GM23338 (cell line): ENCODE data around the gene HMGCS1. TPM values are rescaled to one million over a fixed set of nuclear protein-coding genes. Genes with fewer than 3 reads are reported as not detected.

Source experiments
- ATAC-seq: fragments of 200-7000 bp; cut with Tn5 transposase; 3 replicates; pipeline ENCODE4 v1.9.1; 2020
- DNase-seq: peaks from one replicate; pipeline ENCODE4 v3.0.0-alpha.2; 2015; ENCODE audit warnings: low spot score
- H2AFZ ChIP-seq: fragments of 200-600 bp; sonication (generic); 2 replicates; pipeline ENCODE4 v1.8.0; 2016; ENCODE audit warnings: antibody characterized with exemption, mild to moderate bottlenecking, moderate library complexity
- H3F3A ChIP-seq: fragments of 200-600 bp; sonication (generic); replicated peaks from 2 replicates; pipeline ENCODE4 v1.8.0; 2017; ENCODE audit warnings: antibody characterized with exemption, mixed run types, low read depth
- H3K27ac ChIP-seq: fragments of 200-600 bp; sonication (generic); 2 replicates; pipeline ENCODE4 v1.6.1; 2016; ENCODE audit warnings: low read depth
- H3K27me3 ChIP-seq: fragments of 200-600 bp; sonication (generic); 2 replicates; pipeline ENCODE4 v1.8.0; 2016; ENCODE audit warnings: mild to moderate bottlenecking, mixed run types, moderate library complexity; ENCODE audit not compliant: insufficient read depth
- H3K36me3 ChIP-seq: fragments of 200-600 bp; sonication (generic); 2 replicates; pipeline ENCODE4 v1.8.0; 2016; ENCODE audit warnings: mild to moderate bottlenecking; ENCODE audit not compliant: insufficient read depth
- H3K4me1 ChIP-seq: fragments of 200-600 bp; sonication (generic); 2 replicates; pipeline ENCODE4 v1.8.0; 2016; ENCODE audit warnings: mild to moderate bottlenecking, moderate library complexity; ENCODE audit not compliant: insufficient read depth
- H3K4me2 ChIP-seq: fragments of 200-600 bp; sonication (generic); 2 replicates; pipeline ENCODE4 v1.7.1; 2017; ENCODE audit warnings: mixed run types
- H3K4me3 ChIP-seq: fragments of 200-600 bp; sonication (generic); 2 replicates; pipeline ENCODE4 v1.6.1; 2016; ENCODE audit warnings: mixed run types
- H3K79me2 ChIP-seq: fragments of 200-600 bp; sonication (generic); replicated peaks from 2 replicates; pipeline ENCODE4 v1.8.0; 2017; ENCODE audit warnings: mild to moderate bottlenecking; ENCODE audit not compliant: insufficient read depth
- H3K9me2 ChIP-seq: fragments of 200-600 bp; sonication (generic); 2 replicates; pipeline ENCODE4 v1.8.0; 2017; ENCODE audit not compliant: insufficient read depth
- H4K20me1 ChIP-seq: fragments of 200-600 bp; sonication (generic); replicated peaks from 2 replicates; pipeline ENCODE4 v1.8.0; 2017; ENCODE audit warnings: mild to moderate bottlenecking; ENCODE audit not compliant: insufficient read depth
- H3K27ac Mint-ChIP-seq: 2 replicates; pipeline ENCODE4 v1.8.0; 2020; ENCODE audit warnings: inconsistent platforms, mild to moderate bottlenecking, moderate library complexity, mixed read lengths
- H3K27me3 Mint-ChIP-seq: 3 replicates; pipeline ENCODE4 v1.8.0; 2022; ENCODE audit warnings: low read depth, mild to moderate bottlenecking, moderate library complexity, mixed read lengths, inconsistent platforms; ENCODE audit not compliant: insufficient read depth, poor library complexity
- H3K36me3 Mint-ChIP-seq: 3 replicates; pipeline ENCODE4 v1.8.0; 2021; ENCODE audit warnings: low read depth, mild to moderate bottlenecking, inconsistent platforms, moderate library complexity, mixed read lengths
- H3K4me1 Mint-ChIP-seq: 3 replicates; pipeline ENCODE4 v1.8.0; 2020; ENCODE audit warnings: mild to moderate bottlenecking, inconsistent platforms, mixed read lengths
- H3K4me3 Mint-ChIP-seq: 3 replicates; pipeline ENCODE4 v1.8.0; 2021; ENCODE audit warnings: moderate library complexity, mild to moderate bottlenecking, inconsistent platforms, mixed read lengths
- H3K9me3 Mint-ChIP-seq: 3 replicates; pipeline ENCODE4 v1.8.0; 2020; ENCODE audit warnings: moderate library complexity, mild to moderate bottlenecking, inconsistent platforms, mixed read lengths
- CREB1 ChIP-seq: fragments of 250-450 bp; sonication (Bioruptor Pico); IDR thresholded peaks from 2 replicates; pipeline ENCODE4 v1.5.0; 2020; ENCODE audit warnings: low read depth, mild to moderate bottlenecking, moderate library complexity
- EZH2 ChIP-seq: fragments of 200-600 bp; sonication (generic); IDR thresholded peaks from one replicate; pipeline ENCODE4 v1.8.0; 2017; ENCODE audit warnings: antibody characterized with exemption, mild to moderate bottlenecking, low read depth; ENCODE audit not compliant: unreplicated experiment
- NANOG ChIP-seq: IDR thresholded peaks from 2 replicates; pipeline ENCODE4 v1.6.1; 2016; ENCODE audit warnings: antibody characterized with exemption, borderline replicate concordance
- ZNF331 ChIP-seq: fragments of 250-450 bp; sonication (Bioruptor Pico); IDR thresholded peaks from 2 replicates; pipeline ENCODE4 v1.5.0; 2020; ENCODE audit warnings: low read depth, mild to moderate bottlenecking, moderate library complexity
- polyA plus RNA-seq: library from polyadenylated mRNA; unstranded; fragments of >200 nt; fragmentation: Nextera tagmentation; extraction: Ambion mirVana; gene quantifications from 2 replicates; pipeline ENCODE4 v1.2.1, GENCODE V29; 2016
- total RNA-seq: library from RNA; depleted of rRNA; stranded (reverse); fragments of >200 nt; shearing (Covaris generic); gene quantifications from 2 replicates; pipeline ENCODE4 v1.2.3, GENCODE V29; 2014
- TF ChIP-seq, protein P1 (sequence below), 2 experiments: fragments of 200-600 bp in 1 of 2; sonication (generic) in 1 of 2; conservative IDR thresholded peaks; 2 replicates each; pipeline versions ENCODE4 v1.5.1 to v1.6.1; 2016 to 2017; ENCODE audit warnings: antibody characterized with exemption in 2 of 2, low read depth in 2 of 2, mild to moderate bottlenecking in 2 of 2, moderate library complexity in 1 of 2
- TF ChIP-seq, protein P2 (sequence below): IDR thresholded peaks from one replicate; pipeline ENCODE4 v1.6.1; 2018; ENCODE audit warnings: antibody characterized with exemption; ENCODE audit not compliant: unreplicated experiment
- TF ChIP-seq, protein P3 (sequence below): fragments of 250-450 bp; sonication (Bioruptor Pico); IDR thresholded peaks from 2 replicates; pipeline ENCODE4 v1.5.0; 2020; ENCODE audit warnings: mild to moderate bottlenecking, moderate library complexity

The HMGCS1 gene
- total and polyA plus RNA-seq, 2 experiments from 2014 or later, result 172 to 278 TPM

DNA sequence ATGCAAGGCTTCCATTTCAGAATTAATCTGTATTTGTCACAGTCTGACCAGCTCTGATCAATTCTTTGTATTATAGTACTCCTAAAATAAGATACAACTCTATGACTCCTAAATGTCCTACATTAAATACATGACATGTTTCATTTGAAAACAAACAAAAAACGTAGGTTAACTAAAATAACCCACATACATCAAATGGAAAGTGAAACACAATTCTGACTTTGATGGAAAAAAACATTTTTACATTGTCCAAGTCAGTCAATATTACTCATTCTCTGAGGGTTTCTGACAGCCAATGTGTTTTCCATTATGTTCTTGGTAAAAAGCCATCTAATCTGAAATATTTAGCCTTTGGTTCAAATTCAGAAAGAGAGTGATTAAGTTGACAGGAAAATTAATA, 8.7 kb downstream of the HMGCS1 start (continued):
- TF ChIP-seq, protein P1, sequence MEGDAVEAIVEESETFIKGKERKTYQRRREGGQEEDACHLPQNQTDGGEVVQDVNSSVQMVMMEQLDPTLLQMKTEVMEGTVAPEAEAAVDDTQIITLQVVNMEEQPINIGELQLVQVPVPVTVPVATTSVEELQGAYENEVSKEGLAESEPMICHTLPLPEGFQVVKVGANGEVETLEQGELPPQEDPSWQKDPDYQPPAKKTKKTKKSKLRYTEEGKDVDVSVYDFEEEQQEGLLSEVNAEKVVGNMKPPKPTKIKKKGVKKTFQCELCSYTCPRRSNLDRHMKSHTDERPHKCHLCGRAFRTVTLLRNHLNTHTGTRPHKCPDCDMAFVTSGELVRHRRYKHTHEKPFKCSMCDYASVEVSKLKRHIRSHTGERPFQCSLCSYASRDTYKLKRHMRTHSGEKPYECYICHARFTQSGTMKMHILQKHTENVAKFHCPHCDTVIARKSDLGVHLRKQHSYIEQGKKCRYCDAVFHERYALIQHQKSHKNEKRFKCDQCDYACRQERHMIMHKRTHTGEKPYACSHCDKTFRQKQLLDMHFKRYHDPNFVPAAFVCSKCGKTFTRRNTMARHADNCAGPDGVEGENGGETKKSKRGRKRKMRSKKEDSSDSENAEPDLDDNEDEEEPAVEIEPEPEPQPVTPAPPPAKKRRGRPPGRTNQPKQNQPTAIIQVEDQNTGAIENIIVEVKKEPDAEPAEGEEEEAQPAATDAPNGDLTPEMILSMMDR (conservative IDR thresholded peaks at IDR 0.05; ENCODE audit: low read depth in 2 of 2), result no peak
- TF ChIP-seq EZH2 (no peak), NANOG (no peak), CREB1 (CRISPR knock-in tag) (no peak), ZNF331 (no peak)

DNA sequence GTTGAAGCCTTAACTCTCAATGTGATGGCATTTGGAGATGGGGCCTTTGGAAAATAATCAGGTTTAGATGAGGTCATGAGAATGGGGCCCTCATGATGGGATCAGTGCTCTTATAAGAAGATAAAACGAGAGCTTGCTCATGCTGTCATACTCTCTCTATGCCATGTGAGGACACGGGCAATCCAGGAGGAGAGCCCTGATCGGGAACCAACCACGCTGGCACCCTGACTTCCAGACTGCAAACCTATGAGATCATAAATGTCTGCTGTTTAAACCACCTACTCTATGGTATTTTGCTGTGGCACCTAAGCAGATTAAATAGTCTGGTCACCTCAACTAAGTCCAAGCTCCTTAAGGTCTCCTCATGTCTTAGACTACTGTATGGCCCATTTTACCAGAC, 10.0 kb downstream of the HMGCS1 start:
- Histone ChIP-seq H4K20me1 (peaks cover 89% of the 10 kb centered on the region), H3K36me3 (peaks cover 14% of the 10 kb centered on the region), H3K27me3 (no peaks in the 10 kb centered on the region), H3K27ac (peak overlapping the region; percentile 0; the same call in 1 of the 2 replicates), H3K4me3 (peak overlapping the region; percentile 13; the same call in 1 of the 2 replicates), H3K79me2 (peaks cover 100% of the 10 kb centered on the region), H2AFZ (no peak overlapping the region), H3K4me1 (peaks cover 60% of the 10 kb centered on the region), H3K9me2 (no peaks in the 10 kb centered on the region), H3F3A (no peaks in the 10 kb centered on the region), H3K4me2 (peak overlapping the region; percentile 57)
- peaks cover 47% of the 10 kb centered on the region; the same call in 2 of the 3 replicates for H3K4me1 Mint-ChIP-seq
- ATAC-seq (no peak), DNase-seq (no peak)
- H3K27me3 Mint-ChIP-seq, result no peaks in the 10 kb centered on the region
- TF ChIP-seq NANOG (no peak), EZH2 (no peak)
- TF ChIP-seq, protein P2, sequence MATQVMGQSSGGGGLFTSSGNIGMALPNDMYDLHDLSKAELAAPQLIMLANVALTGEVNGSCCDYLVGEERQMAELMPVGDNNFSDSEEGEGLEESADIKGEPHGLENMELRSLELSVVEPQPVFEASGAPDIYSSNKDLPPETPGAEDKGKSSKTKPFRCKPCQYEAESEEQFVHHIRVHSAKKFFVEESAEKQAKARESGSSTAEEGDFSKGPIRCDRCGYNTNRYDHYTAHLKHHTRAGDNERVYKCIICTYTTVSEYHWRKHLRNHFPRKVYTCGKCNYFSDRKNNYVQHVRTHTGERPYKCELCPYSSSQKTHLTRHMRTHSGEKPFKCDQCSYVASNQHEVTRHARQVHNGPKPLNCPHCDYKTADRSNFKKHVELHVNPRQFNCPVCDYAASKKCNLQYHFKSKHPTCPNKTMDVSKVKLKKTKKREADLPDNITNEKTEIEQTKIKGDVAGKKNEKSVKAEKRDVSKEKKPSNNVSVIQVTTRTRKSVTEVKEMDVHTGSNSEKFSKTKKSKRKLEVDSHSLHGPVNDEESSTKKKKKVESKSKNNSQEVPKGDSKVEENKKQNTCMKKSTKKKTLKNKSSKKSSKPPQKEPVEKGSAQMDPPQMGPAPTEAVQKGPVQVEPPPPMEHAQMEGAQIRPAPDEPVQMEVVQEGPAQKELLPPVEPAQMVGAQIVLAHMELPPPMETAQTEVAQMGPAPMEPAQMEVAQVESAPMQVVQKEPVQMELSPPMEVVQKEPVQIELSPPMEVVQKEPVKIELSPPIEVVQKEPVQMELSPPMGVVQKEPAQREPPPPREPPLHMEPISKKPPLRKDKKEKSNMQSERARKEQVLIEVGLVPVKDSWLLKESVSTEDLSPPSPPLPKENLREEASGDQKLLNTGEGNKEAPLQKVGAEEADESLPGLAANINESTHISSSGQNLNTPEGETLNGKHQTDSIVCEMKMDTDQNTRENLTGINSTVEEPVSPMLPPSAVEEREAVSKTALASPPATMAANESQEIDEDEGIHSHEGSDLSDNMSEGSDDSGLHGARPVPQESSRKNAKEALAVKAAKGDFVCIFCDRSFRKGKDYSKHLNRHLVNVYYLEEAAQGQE, result no peak
- TF ChIP-seq, protein P3, sequence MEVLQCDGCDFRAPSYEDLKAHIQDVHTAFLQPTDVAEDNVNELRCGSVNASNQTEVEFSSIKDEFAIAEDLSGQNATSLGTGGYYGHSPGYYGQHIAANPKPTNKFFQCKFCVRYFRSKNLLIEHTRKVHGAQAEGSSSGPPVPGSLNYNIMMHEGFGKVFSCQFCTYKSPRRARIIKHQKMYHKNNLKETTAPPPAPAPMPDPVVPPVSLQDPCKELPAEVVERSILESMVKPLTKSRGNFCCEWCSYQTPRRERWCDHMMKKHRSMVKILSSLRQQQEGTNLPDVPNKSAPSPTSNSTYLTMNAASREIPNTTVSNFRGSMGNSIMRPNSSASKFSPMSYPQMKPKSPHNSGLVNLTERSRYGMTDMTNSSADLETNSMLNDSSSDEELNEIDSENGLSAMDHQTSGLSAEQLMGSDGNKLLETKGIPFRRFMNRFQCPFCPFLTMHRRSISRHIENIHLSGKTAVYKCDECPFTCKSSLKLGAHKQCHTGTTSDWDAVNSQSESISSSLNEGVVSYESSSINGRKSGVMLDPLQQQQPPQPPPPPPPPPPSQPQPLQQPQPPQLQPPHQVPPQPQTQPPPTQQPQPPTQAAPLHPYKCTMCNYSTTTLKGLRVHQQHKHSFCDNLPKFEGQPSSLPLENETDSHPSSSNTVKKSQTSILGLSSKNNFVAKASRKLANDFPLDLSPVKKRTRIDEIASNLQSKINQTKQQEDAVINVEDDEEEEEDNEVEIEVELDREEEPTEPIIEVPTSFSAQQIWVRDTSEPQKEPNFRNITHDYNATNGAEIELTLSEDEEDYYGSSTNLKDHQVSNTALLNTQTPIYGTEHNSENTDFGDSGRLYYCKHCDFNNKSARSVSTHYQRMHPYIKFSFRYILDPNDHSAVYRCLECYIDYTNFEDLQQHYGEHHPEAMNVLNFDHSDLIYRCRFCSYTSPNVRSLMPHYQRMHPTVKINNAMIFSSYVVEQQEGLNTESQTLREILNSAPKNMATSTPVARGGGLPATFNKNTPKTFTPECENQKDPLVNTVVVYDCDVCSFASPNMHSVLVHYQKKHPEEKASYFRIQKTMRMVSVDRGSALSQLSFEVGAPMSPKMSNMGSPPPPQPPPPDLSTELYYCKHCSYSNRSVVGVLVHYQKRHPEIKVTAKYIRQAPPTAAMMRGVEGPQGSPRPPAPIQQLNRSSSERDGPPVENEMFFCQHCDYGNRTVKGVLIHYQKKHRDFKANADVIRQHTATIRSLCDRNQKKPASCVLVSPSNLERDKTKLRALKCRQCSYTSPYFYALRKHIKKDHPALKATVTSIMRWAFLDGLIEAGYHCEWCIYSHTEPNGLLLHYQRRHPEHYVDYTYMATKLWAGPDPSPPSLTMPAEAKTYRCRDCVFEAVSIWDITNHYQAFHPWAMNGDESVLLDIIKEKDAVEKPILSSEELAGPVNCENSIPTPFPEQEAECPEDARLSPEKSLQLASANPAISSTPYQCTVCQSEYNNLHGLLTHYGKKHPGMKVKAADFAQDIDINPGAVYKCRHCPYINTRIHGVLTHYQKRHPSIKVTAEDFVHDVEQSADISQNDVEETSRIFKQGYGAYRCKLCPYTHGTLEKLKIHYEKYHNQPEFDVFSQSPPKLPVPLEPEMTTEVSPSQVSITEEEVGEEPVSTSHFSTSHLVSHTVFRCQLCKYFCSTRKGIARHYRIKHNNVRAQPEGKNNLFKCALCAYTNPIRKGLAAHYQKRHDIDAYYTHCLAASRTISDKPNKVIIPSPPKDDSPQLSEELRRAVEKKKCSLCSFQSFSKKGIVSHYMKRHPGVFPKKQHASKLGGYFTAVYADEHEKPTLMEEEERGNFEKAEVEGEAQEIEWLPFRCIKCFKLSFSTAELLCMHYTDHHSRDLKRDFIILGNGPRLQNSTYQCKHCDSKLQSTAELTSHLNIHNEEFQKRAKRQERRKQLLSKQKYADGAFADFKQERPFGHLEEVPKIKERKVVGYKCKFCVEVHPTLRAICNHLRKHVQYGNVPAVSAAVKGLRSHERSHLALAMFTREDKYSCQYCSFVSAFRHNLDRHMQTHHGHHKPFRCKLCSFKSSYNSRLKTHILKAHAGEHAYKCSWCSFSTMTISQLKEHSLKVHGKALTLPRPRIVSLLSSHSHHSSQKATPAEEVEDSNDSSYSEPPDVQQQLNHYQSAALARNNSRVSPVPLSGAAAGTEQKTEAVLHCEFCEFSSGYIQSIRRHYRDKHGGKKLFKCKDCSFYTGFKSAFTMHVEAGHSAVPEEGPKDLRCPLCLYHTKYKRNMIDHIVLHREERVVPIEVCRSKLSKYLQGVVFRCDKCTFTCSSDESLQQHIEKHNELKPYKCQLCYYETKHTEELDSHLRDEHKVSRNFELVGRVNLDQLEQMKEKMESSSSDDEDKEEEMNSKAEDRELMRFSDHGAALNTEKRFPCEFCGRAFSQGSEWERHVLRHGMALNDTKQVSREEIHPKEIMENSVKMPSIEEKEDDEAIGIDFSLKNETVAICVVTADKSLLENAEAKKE (CRISPR knock-in tag), result no peak
- no peak overlapping the region for H3K4me3 Mint-ChIP-seq
- H3K36me3 Mint-ChIP-seq, result peaks cover 71% of the 10 kb centered on the region; the same call in 2 of the 3 replicates
- no peaks in the 10 kb centered on the region for H3K9me3 Mint-ChIP-seq
- peak overlapping the region; percentile 12; the same call in 1 of the 2 replicates for H3K27ac Mint-ChIP-seq
